ENCODE measurements around the gene ADGRL4.

- TF ChIP-seq CTCF (IDR thresholded peaks at IDR 0.05; ENCODE audit: extremely low read depth in 1 of 2, insufficient read depth in 1 of 2, low read depth in 1 of 2, low read length in 2 of 2) (no peak), POLR2AphosphoS5 (IDR thresholded peaks at IDR 0.05; ENCODE audit: insufficient read depth, low read depth, low read length) (no peak), POLR2A (IDR thresholded peaks at IDR 0.05; ENCODE audit: low read depth, low read length) (no peak)
Measured at GRCh38 chr1:78887458-78887857, 119.1 kb downstream of the ADGRL4 start.
